ENCODE measurements around the gene TMEM89. TPM values are rescaled to one million over a fixed set of nuclear protein-coding genes. Genes with fewer than 3 reads are reported as not detected.

TMEM89 gene
- total and polyA plus RNA-seq, 2 experiments from 2014 or later = not detected

DNA sequence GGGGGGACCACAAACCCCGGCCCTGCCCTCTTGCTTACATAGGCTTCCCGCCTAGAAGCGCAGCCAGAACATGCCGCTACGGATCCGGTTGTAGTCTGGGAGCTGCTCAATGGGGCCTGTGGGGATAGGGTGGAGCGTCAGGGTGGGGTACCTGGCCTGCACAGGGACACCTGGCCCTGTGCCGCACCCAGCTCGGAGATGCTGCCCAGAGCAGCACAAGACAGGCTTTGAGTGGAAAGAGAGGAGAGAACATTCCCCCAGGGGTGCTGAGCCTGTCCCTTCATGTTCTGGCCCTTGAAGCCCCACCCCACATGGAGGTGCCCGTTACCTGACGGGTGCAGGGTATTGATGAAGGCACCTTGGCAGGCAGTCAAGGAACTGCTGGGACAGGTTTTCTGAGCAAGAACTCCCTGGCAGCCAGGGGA is 22.5 kb downstream of the TMEM89 start:
- DNase-seq (ENCODE audit: low spot score) (no peak), ATAC-seq (no peak)
- H3K4me3 Mint-ChIP-seq = no peak overlapping the region
- Histone ChIP-seq H3K36me3 (ENCODE audit: insufficient read depth) (peaks cover 10% of the 10 kb centered on the region), H3F3A (replicated peaks; ENCODE audit: low read depth) (0 out of 2 replicates have a peak, but pooled peaks cover 7% of the 10 kb centered on the region), H3K4me3 (no peak overlapping the region), H4K20me1 (replicated peaks; ENCODE audit: insufficient read depth) (peaks cover 7% of the 10 kb centered on the region), H3K4me2 (no peak overlapping the region), H3K79me2 (replicated peaks; ENCODE audit: insufficient read depth) (no peaks in the 10 kb centered on the region), H2AFZ (no peak overlapping the region), H3K9me2 (ENCODE audit: insufficient read depth) (no peaks in the 10 kb centered on the region), H3K4me1 (ENCODE audit: insufficient read depth) (peaks cover 17% of the 10 kb centered on the region; the same call in 1 of the 2 replicates), H3K27ac (ENCODE audit: low read depth) (no peak overlapping the region), H3K27me3 (ENCODE audit: insufficient read depth) (peaks cover 7% of the 10 kb centered on the region; the same call in 1 of the 2 replicates)
- peaks cover 12% of the 10 kb centered on the region for H3K4me1 Mint-ChIP-seq
- H3K27me3 Mint-ChIP-seq (ENCODE audit: insufficient read depth, low read depth, poor library complexity) = peaks cover 26% of the 10 kb centered on the region
- H3K27ac Mint-ChIP-seq = no peak overlapping the region
- H3K36me3 Mint-ChIP-seq (ENCODE audit: low read depth) = peaks cover 61% of the 10 kb centered on the region
- H3K9me3 Mint-ChIP-seq = no peaks in the 10 kb centered on the region
- TF ChIP-seq JUNB (IDR thresholded peaks at IDR 0.05; ENCODE audit: unreplicated experiment) (no peak), POLR2AphosphoS5 (IDR thresholded peaks at IDR 0.05; ENCODE audit: low read depth) (no peak), EZH2phosphoT487 (IDR thresholded peaks at IDR 0.05; ENCODE audit: unreplicated experiment) (no peak), CREB1 (CRISPR knock-in tag; IDR thresholded peaks at IDR 0.05; ENCODE audit: low read depth) (no peak), ZNF462 (CRISPR knock-in tag; IDR thresholded peaks at IDR 0.05) (no peak), EZH2 (IDR thresholded peaks at IDR 0.05; ENCODE audit: low read depth, unreplicated experiment) (no peak), ZNF331 (CRISPR knock-in tag; IDR thresholded peaks at IDR 0.05; ENCODE audit: low read depth) (no peak)
- TF ChIP-seq, protein P1, sequence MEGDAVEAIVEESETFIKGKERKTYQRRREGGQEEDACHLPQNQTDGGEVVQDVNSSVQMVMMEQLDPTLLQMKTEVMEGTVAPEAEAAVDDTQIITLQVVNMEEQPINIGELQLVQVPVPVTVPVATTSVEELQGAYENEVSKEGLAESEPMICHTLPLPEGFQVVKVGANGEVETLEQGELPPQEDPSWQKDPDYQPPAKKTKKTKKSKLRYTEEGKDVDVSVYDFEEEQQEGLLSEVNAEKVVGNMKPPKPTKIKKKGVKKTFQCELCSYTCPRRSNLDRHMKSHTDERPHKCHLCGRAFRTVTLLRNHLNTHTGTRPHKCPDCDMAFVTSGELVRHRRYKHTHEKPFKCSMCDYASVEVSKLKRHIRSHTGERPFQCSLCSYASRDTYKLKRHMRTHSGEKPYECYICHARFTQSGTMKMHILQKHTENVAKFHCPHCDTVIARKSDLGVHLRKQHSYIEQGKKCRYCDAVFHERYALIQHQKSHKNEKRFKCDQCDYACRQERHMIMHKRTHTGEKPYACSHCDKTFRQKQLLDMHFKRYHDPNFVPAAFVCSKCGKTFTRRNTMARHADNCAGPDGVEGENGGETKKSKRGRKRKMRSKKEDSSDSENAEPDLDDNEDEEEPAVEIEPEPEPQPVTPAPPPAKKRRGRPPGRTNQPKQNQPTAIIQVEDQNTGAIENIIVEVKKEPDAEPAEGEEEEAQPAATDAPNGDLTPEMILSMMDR (conservative IDR thresholded peaks at IDR 0.05; ENCODE audit: low read depth in 2 of 2) = no peak

Measured in GM23338 (cell line).